B cell (primary cell): ENCODE data around the gene NDFIP1. TPM values are rescaled to one million over a fixed set of nuclear protein-coding genes. Genes with fewer than 3 reads are reported as not detected.

Experiments used
- ATAC-seq: fragments of 200-7000 bp; cut with Tn5 transposase; one replicate; pipeline ENCODE4 v1.10.0; 2021; ENCODE audit warnings: low read depth, mild to moderate bottlenecking, moderate number of reproducible peaks, moderate library complexity
- CTCF ChIA-PET: fragments of 350-600 bp; sonication (Branson Sonifier 250); formaldehyde crosslinking; loops from one replicate; lab custom pipeline; 2021; ENCODE audit warnings: antibody characterized with exemption, inconsistent platforms; lab: Charles Lee
- POLR2A ChIA-PET: fragments of 350-600 bp; sonication (Branson Sonifier 250); formaldehyde crosslinking; loops from one replicate; lab custom pipeline; 2021; ENCODE audit warnings: antibody characterized with exemption; lab: Charles Lee
- DNase-seq: peaks from one replicate; pipeline ENCODE4 v3.0.0; 2013
- H2AFZ ChIP-seq: 2 replicates; pipeline ENCODE4 v1.6.1; 2012; ENCODE audit warnings: mild to moderate bottlenecking, low read depth, low read length; ENCODE audit not compliant: insufficient read depth, poor library complexity, severe bottlenecking
- H3K27ac ChIP-seq, 2 donors: 1 replicate in 1 of 2; 2 replicates in 1 of 2; pipeline ENCODE4 v1.5.1; 2012 to 2013; ENCODE audit warnings: low read length in 2 of 2, mild to moderate bottlenecking in 2 of 2, moderate library complexity in 1 of 2
- H3K27me3 ChIP-seq, 4 experiments: fragments of 200-600 bp in 1 of 4; sonication (generic) in 1 of 4; replicated peaks in 1 of 4; 1 replicate in 2 of 4; 2 replicates in 2 of 4; pipeline versions ENCODE4 v1.6.1 to v1.7.0; 2013 to 2016; ENCODE audit warnings: low read length in 3 of 4, mild to moderate bottlenecking in 2 of 4, mixed read lengths in 1 of 4, moderate library complexity in 1 of 4; ENCODE audit not compliant: insufficient read depth in 4 of 4, control insufficient read depth in 3 of 4; ENCODE audit errors: control extremely low read depth in 1 of 4
- H3K36me3 ChIP-seq, 2 experiments: replicated peaks in 1 of 2; 1 replicate in 1 of 2; 2 replicates in 1 of 2; pipeline versions ENCODE4 v1.6.1 to v1.7.1; 2013; ENCODE audit warnings: low read length in 1 of 2; ENCODE audit not compliant: insufficient read depth in 2 of 2, control insufficient read depth in 1 of 2; ENCODE audit errors: control extremely low read depth in 1 of 2, extremely low read depth in 1 of 2
- H3K4me1 ChIP-seq, 2 donors: fragments of 200-600 bp in 1 of 2; sonication (generic) in 1 of 2; 1 replicate in 1 of 2; 2 replicates in 1 of 2; pipeline versions ENCODE4 v1.5.1 to v1.6.1; 2013 to 2017; ENCODE audit warnings: low read length in 2 of 2; ENCODE audit not compliant: control insufficient read depth in 2 of 2, insufficient read depth in 2 of 2
- H3K4me2 ChIP-seq: replicated peaks from 2 replicates; pipeline ENCODE3; 2012; ENCODE audit warnings: mild to moderate bottlenecking, low read depth, low read length; ENCODE audit not compliant: poor library complexity, severe bottlenecking
- H3K4me3 ChIP-seq, 5 experiments: fragments of 200-600 bp in 1 of 5; sonication (generic) in 1 of 5; 1 replicate in 3 of 5; 2 replicates in 2 of 5; pipeline versions ENCODE4 v1.5.1 to v1.7.0; 2011 to 2016; ENCODE audit warnings: low read length in 4 of 5, mild to moderate bottlenecking in 4 of 5, low read depth in 2 of 5, control low read depth in 1 of 5, moderate library complexity in 1 of 5; ENCODE audit not compliant: insufficient read depth in 1 of 5; ENCODE audit errors: control extremely low read depth in 1 of 5, extremely low read depth in 1 of 5
- H3K79me2 ChIP-seq: fragments of 200-600 bp; sonication (generic); one replicate; pipeline ENCODE4 v1.6.0; 2016; ENCODE audit warnings: low read length; ENCODE audit not compliant: control insufficient read depth, insufficient read depth
- H3K9ac ChIP-seq: fragments of 200-600 bp; sonication (generic); 2 replicates; pipeline ENCODE4 v1.6.1; 2017; ENCODE audit warnings: mild to moderate bottlenecking, low read length, moderate library complexity
- H3K9me3 ChIP-seq, 3 donors: one replicate each; pipeline versions ENCODE4 v1.6.1 to v1.7.1; 2013; ENCODE audit warnings: low read length in 2 of 3; ENCODE audit not compliant: control insufficient read depth in 2 of 3, insufficient read depth in 1 of 3; ENCODE audit errors: control extremely low read depth in 1 of 3
- H4K20me1 ChIP-seq: 2 replicates; pipeline ENCODE4 v1.6.0; 2012; ENCODE audit warnings: mild to moderate bottlenecking, low read length; ENCODE audit not compliant: insufficient read depth, control insufficient read depth, poor library complexity, severe bottlenecking
- H3K27ac Mint-ChIP-seq: one replicate; pipeline ENCODE4 v1.8.0; 2021; ENCODE audit warnings: mixed read lengths
- H3K27me3 Mint-ChIP-seq: one replicate; pipeline ENCODE4 v1.8.0; 2021; ENCODE audit warnings: mixed read lengths
- H3K4me1 Mint-ChIP-seq: one replicate; pipeline ENCODE4 v1.8.0; 2021; ENCODE audit warnings: mixed read lengths
- H3K4me3 Mint-ChIP-seq: one replicate; pipeline ENCODE4 v1.8.0; 2021; ENCODE audit warnings: mixed read lengths
- H3K9me3 Mint-ChIP-seq: one replicate; pipeline ENCODE4 v1.8.0; 2022; ENCODE audit warnings: mixed read lengths; ENCODE audit not compliant: insufficient read depth
- EZH2 ChIP-seq: IDR thresholded peaks from 2 replicates; pipeline ENCODE4 v1.6.1; 2012; ENCODE audit warnings: borderline replicate concordance, low read depth, mild to moderate bottlenecking, moderate library complexity, low read length; ENCODE audit not compliant: insufficient read depth, poor library complexity, severe bottlenecking
- WGBS: methylation state at CpG from one replicate; pipeline ENCODE4 v1.1.5; 2013; ENCODE audit warnings: missing lambda C conversion rate; ENCODE audit not compliant: insufficient coverage; 5-methylcytosine and 5-hydroxymethylcytosine counted together
- intact Hi-C: fragments of 100-400 bp; cut with micrococcal nuclease; formaldehyde crosslinking; loops from one replicate; pipeline ENCODE4 v1.10.0; 2022
- polyA plus RNA-seq: library from polyadenylated mRNA; depleted of rRNA; stranded (reverse); fragments of >200 nt; gene quantifications from 2 replicates; pipeline ENCODE4 v1.2.3, GENCODE V29; 2012
- total RNA-seq, 2 donors: library from RNA; stranded (reverse); fragments of 120-200 nt in 1 of 2; gene quantifications; 1 replicate in 1 of 2; 2 replicates in 1 of 2; pipeline versions ENCODE4 v1.2.3 to v1.2.4, GENCODE V29; 2013 to 2022
- TF ChIP-seq, protein P1 (sequence below): fragments of 200-600 bp; IDR thresholded peaks from one replicate; pipeline ENCODE4 v1.8.0; 2022; ENCODE audit warnings: antibody characterized with exemption, mild to moderate bottlenecking

NDFIP1 gene
- total and polyA plus RNA-seq, 2 donors (not counting 1 experiment from before 2014, with no cell fraction given): 10.6 to 34.6 TPM

DNA sequence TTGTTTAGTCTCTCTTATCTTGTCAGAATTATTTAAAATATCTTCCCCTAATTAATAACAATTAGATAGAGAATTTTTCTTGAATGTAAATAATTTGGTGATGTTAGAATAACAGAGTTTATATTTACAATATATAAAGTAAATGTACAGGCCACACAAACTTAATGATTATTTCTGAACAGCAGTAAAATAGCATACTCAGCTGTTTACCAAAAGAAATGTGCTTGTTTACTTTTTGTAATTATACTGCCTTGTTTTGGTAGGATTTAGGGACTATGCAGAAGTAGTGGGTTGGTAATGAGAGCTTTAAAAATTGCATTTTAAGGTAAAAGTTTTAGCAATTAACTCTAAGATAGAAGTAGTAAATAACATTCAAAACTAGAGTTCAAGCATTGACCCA, 17.4 kb downstream of the NDFIP1 start:
- Histone ChIP-seq H3K4me1 (no peaks in the 10 kb centered on the region), H3K27me3 (no peaks in the 10 kb centered on the region), H4K20me1 (peaks cover 55% of the 10 kb centered on the region), H3K9ac (no peak overlapping the region), H3K79me2 (peaks cover 60% of the 10 kb centered on the region), H2AFZ (no peak overlapping the region), H3K27ac (no peak overlapping the region), H3K4me3 (no peak overlapping the region), H3K4me2 (no peak overlapping the region), H3K9me3 (peaks cover 0 to 8% (median 2%) of the 10 kb centered on the region in 3 donors), H3K36me3 (no peaks in the 10 kb centered on the region)
- no peaks in the 10 kb centered on the region for H3K9me3 Mint-ChIP-seq
- ChIA-PET CTCF (no interaction called here), POLR2A (no interaction called here)
- no peak overlapping the region for H3K27ac Mint-ChIP-seq
- no peak overlapping the region for H3K4me3 Mint-ChIP-seq
- peaks cover 9% of the 10 kb centered on the region for H3K4me1 Mint-ChIP-seq
- ATAC-seq: no peak
- intact Hi-C loops: no loop called here
- DNase-seq: no peak
- no peaks in the 10 kb centered on the region for H3K27me3 Mint-ChIP-seq
- TF ChIP-seq, protein P1, sequence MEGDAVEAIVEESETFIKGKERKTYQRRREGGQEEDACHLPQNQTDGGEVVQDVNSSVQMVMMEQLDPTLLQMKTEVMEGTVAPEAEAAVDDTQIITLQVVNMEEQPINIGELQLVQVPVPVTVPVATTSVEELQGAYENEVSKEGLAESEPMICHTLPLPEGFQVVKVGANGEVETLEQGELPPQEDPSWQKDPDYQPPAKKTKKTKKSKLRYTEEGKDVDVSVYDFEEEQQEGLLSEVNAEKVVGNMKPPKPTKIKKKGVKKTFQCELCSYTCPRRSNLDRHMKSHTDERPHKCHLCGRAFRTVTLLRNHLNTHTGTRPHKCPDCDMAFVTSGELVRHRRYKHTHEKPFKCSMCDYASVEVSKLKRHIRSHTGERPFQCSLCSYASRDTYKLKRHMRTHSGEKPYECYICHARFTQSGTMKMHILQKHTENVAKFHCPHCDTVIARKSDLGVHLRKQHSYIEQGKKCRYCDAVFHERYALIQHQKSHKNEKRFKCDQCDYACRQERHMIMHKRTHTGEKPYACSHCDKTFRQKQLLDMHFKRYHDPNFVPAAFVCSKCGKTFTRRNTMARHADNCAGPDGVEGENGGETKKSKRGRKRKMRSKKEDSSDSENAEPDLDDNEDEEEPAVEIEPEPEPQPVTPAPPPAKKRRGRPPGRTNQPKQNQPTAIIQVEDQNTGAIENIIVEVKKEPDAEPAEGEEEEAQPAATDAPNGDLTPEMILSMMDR: no peak

DNA sequence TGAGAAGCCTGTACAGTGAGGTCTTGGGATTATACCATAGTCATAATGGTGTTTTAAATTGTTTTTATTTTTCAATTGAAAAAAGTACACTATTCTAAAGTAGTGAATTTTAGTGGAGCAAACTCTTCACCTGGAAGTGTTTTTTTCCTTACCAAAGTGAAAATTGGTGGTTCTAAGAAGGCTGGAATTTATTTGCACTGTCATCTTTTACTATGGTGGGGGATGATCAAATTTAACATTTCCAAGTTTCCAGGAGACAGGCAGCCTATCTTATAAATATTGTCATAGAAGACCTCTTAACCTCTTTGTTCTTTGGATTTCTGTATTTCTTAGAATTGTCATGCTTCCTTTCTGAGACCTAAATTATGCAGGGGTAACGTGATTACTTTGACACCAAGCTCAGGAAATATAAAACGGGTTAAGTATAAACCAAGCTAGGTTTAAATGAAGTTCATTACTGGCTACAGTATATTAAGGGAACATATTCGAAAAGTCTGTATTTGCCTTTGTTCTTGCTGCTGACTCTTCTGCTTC, 20.2 kb downstream of the NDFIP1 start:
- Mint-ChIP-seq H3K4me1 (peaks cover 9% of the 10 kb centered on the region), H3K4me3 (no peak overlapping the region), H3K9me3 (no peaks in the 10 kb centered on the region), H3K27me3 (no peaks in the 10 kb centered on the region), H3K27ac (no peak overlapping the region)
- no peaks in the 10 kb centered on the region for H3K27me3 ChIP-seq
- peaks cover 0 to 8% (median 0%) of the 10 kb centered on the region in 3 donors for H3K9me3 ChIP-seq
- peaks cover 35% of the 10 kb centered on the region for H4K20me1 ChIP-seq
- no peak overlapping the region for H2AFZ ChIP-seq
- 54% methylated on average over 2 of the region's 3 CpGs for WGBS
- ChIA-PET CTCF (interaction anchor here (1.5 kb wide), 2 partner anchors 8 to 15 kb away, joined by 4 to 6 read pairs; no protein-coding TSS in a partner anchor), POLR2A (no interaction called here)
- H3K27ac ChIP-seq: no peak overlapping the region
- ATAC-seq (no peak), DNase-seq (no peak)
- no peak overlapping the region for H3K4me3 ChIP-seq
- peaks cover 40% of the 10 kb centered on the region for H3K79me2 ChIP-seq
- TF ChIP-seq, protein P1: no peak
- no peak for TF ChIP-seq EZH2
- no peak overlapping the region for H3K9ac ChIP-seq
- peaks cover 0 to 16% of the 10 kb centered on the region in 2 experiments for H3K36me3 ChIP-seq
- peaks cover under 1 to 2% of the 10 kb centered on the region in 2 donors for H3K4me1 ChIP-seq
- no peak overlapping the region for H3K4me2 ChIP-seq
- intact Hi-C loops: no loop called here
